Measurements from ENCODE around the gene CLEC10A. TPM values are rescaled to one million over a fixed set of nuclear protein-coding genes. Genes with fewer than 3 reads are reported as not detected.

CLEC10A gene
- total and polyA plus RNA-seq, 2 donors (not counting 1 experiment from before 2014, with no cell fraction given): not detected

DNA sequence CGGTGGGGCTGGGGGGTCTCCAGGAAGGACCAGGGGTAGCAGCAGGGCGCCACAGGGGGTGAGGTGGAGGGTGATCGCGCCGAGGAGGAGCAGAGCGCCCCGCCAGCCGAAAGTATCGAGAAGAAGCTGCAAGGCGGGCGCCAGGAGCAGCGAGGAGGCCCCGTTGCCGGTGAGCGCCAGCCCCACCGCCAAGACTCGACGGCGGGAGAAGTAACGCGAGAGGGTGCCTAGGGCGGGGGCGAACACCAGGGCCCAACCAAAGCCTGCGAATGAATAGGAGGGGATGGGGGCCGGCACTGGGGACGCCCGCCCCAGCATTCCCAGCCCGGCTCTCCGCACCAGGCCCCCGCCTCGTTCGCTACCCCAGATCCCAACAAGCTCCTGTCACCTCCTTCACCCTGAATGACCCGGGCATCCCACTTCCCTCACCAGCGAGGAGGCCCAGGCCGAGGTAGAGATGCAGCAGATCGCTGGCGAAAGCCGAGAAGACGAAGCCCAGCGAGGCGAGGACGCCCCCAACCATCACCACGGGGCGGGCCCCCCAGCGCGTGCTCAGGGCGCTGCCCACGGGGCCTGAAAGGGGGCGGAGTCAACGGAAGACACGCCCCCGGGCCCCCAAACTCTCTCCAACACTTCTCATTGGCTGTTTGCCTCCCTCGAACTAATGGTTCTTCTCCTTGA, 37.4 kb downstream of the CLEC10A start:
- Histone ChIP-seq H3K27me3 (ENCODE audit: control insufficient read depth, insufficient read depth, low read length) (peaks cover 18% of the 10 kb centered on the region), H3K4me2 (ENCODE audit: extremely low read depth, insufficient read depth, low read length) (no peak overlapping the region), H3K36me3 (ENCODE audit: control insufficient read depth, insufficient read depth, low read length) (no peaks in the 10 kb centered on the region), H3K79me2 (ENCODE audit: control insufficient read depth, insufficient read depth, low read length) (no peaks in the 10 kb centered on the region), H4K20me1 (ENCODE audit: control insufficient read depth, extremely low read depth, insufficient read depth, low read length) (no peaks in the 10 kb centered on the region), H3K4me3 (replicated peaks in 1 of 4; ENCODE audit: control extremely low read depth in 1 of 4, insufficient read depth in 1 of 4, low read depth in 3 of 4, low read length in 4 of 4) (no peak overlapping the region), H2AFZ (ENCODE audit: low read length) (no peak overlapping the region), H3K27ac (ENCODE audit: insufficient read depth, low read length) (no peak overlapping the region), H3K9me3 (ENCODE audit: control insufficient read depth, insufficient read depth, low read depth, low read length) (no peaks in the 10 kb centered on the region), H3K4me1 (ENCODE audit: control insufficient read depth, extremely low read depth, insufficient read depth, low read length) (peaks cover 3% of the 10 kb centered on the region), H3K9ac (ENCODE audit: insufficient read depth, low read length) (no peak overlapping the region)
- no peak for DNase-seq (ENCODE audit: low read depth in 2 of 2)
- TF ChIP-seq EZH2 (IDR thresholded peaks at IDR 0.05; ENCODE audit: low read length, missing control alignments) (no peak), CTCF (conservative IDR thresholded peaks at IDR 0.05 in 1 of 2, IDR thresholded peaks at IDR 0.05 in 1 of 2; ENCODE audit: low read depth in 1 of 2, low read length in 2 of 2) (no peak)

DNA sequence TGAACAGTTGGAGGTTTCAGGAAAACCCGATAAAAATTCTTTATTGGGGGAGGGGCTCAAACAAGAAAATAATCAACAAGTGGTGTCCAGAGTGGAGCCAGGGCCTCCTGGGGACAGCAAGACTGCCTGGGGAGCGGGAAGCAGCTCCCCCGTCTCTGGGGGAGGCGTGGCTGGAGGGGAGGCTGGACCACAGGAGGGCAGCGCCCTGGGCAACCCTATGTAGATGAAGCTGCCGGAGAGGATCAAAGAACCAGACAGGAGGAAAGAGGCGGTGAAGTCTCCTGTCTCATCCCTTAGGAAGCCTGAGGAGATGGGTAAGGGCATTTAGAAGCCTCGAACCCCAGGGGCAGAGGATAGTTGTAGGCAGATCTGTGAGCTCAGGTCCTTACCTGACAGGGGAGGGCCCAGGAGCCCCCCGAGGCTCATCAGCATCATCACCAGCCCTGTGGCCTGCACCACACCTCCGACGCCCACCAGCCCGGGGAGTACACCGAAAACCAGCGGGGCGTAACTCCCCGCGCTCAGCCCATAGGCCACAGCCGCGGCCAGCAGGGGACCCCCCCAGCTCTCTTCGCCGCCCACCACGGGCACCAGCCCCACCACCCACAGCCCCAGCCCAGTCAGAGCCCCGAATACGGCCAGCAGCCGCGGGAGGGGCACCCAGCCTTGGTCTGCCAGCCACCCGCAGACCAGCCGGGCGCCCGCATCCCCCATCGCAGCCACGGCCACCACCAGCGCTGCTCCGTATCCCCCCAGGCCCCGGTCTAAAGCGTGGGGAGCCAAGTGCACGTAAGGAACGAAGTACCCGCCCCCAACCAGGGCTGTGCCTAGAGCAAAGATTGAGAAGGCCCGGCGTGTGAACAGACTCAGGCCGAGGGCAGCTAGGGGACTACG, 38.2 kb downstream of the CLEC10A start:
- H4K20me1 ChIP-seq (ENCODE audit: control insufficient read depth, extremely low read depth, insufficient read depth, low read length): no peaks in the 10 kb centered on the region
- DNase-seq (ENCODE audit: low read depth in 2 of 2): no peak
- no peaks in the 10 kb centered on the region for H3K9me3 ChIP-seq (ENCODE audit: control insufficient read depth, insufficient read depth, low read depth, low read length)
- H3K36me3 ChIP-seq (ENCODE audit: control insufficient read depth, insufficient read depth, low read length): no peaks in the 10 kb centered on the region
- H3K9ac ChIP-seq (ENCODE audit: insufficient read depth, low read length): no peak overlapping the region
- no peaks in the 10 kb centered on the region for H3K79me2 ChIP-seq (ENCODE audit: control insufficient read depth, insufficient read depth, low read length)
- H3K4me1 ChIP-seq (ENCODE audit: control insufficient read depth, extremely low read depth, insufficient read depth, low read length): peaks cover 3% of the 10 kb centered on the region
- H3K27me3 ChIP-seq (ENCODE audit: control insufficient read depth, insufficient read depth, low read length): peaks cover 18% of the 10 kb centered on the region
- H2AFZ ChIP-seq (ENCODE audit: low read length): no peak overlapping the region
- H3K27ac ChIP-seq (ENCODE audit: insufficient read depth, low read length): no peak overlapping the region
- H3K4me2 ChIP-seq (ENCODE audit: extremely low read depth, insufficient read depth, low read length): no peak overlapping the region
- TF ChIP-seq CTCF (conservative IDR thresholded peaks at IDR 0.05 in 1 of 2, IDR thresholded peaks at IDR 0.05 in 1 of 2; ENCODE audit: low read depth in 1 of 2, low read length in 2 of 2) (no peak), EZH2 (IDR thresholded peaks at IDR 0.05; ENCODE audit: low read length, missing control alignments) (no peak)
- no peak overlapping the region for H3K4me3 ChIP-seq (replicated peaks in 1 of 4; ENCODE audit: control extremely low read depth in 1 of 4, insufficient read depth in 1 of 4, low read depth in 3 of 4, low read length in 4 of 4)

- H3K4me2 ChIP-seq (ENCODE audit: extremely low read depth, insufficient read depth, low read length): no peak overlapping the region
- no peak overlapping the region for H2AFZ ChIP-seq (ENCODE audit: low read length)
- H3K4me1 ChIP-seq (ENCODE audit: control insufficient read depth, extremely low read depth, insufficient read depth, low read length): peaks cover 7% of the 10 kb centered on the region
- H3K36me3 ChIP-seq (ENCODE audit: control insufficient read depth, insufficient read depth, low read length): no peaks in the 10 kb centered on the region
- H3K4me3 ChIP-seq (replicated peaks in 1 of 4; ENCODE audit: control extremely low read depth in 1 of 4, insufficient read depth in 1 of 4, low read depth in 3 of 4, low read length in 4 of 4): no peak overlapping the region
- TF ChIP-seq CTCF (conservative IDR thresholded peaks at IDR 0.05 in 1 of 2, IDR thresholded peaks at IDR 0.05 in 1 of 2; ENCODE audit: low read depth in 1 of 2, low read length in 2 of 2) (no peak), EZH2 (IDR thresholded peaks at IDR 0.05; ENCODE audit: low read length, missing control alignments) (no peak)
- no peak overlapping the region for H3K27ac ChIP-seq (ENCODE audit: insufficient read depth, low read length)
- H3K27me3 ChIP-seq (ENCODE audit: control insufficient read depth, insufficient read depth, low read length): peaks cover 18% of the 10 kb centered on the region
- no peaks in the 10 kb centered on the region for H3K9me3 ChIP-seq (ENCODE audit: control insufficient read depth, insufficient read depth, low read depth, low read length)
- no peaks in the 10 kb centered on the region for H3K79me2 ChIP-seq (ENCODE audit: control insufficient read depth, insufficient read depth, low read length)
- DNase-seq (ENCODE audit: low read depth in 2 of 2): no peak
- H4K20me1 ChIP-seq (ENCODE audit: control insufficient read depth, extremely low read depth, insufficient read depth, low read length): no peaks in the 10 kb centered on the region
- H3K9ac ChIP-seq (ENCODE audit: insufficient read depth, low read length): no peak overlapping the region
These were observed 40.2 kb downstream of the CLEC10A start for GRCh38 chr17:7039832-7040231.

Data from fibroblast of lung (primary cell).